ENCODE data around the gene MANEAL. TPM values are rescaled to one million over a fixed set of nuclear protein-coding genes. Genes with fewer than 3 reads are reported as not detected.

MANEAL gene
- total RNA-seq, 1 experiment from 2014 or later: 6.4 TPM

DNA sequence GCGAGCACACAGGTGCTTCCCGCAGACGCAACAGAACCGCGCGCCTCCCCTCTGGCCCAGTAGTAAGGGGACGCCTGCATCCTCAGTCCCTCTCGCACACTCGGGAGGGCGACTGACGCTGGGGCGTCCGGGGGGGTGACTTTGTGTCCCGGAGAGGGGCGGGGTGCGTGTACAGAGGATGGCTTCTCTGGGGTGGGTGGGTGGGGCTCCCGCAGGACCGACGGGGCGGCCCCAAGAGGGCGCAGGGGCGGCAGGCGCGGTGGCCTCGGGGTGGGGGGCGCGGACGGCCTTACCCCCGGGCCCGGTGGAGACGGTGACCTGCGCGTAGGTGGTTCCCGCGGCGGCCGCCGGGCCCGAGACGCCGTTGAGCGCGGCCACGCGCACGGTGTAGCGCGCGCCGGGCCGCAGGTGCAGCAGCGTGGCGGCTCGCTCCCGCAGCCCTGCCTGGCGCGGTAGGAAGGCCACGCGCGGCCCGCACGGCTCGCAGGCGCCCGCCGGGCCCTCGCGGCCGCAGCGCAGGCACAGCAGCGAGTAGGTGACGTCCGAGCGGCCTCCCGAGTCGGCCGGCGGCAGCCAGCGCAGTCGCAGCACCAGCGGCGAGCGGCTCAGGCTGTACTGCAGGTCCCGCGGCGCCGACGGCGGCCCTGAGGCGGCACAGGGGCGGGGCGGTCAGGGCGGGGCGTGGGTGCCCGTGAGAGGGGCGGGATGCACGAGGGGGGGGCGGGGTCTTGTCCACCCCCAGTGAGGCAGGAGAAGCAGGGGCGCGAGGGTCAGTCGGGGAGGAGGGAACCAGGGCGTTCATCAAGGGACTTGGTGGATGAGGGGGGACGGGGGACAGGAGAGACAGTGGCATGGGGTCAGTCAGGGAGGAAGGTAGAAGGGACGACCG is 40.8 kb upstream of the MANEAL start:
- ChIA-PET CTCF (no interaction called here), POLR2A (no interaction called here)
- H3K36me3 Mint-ChIP-seq: no peaks in the 10 kb centered on the region
- TF ChIP-seq, protein P1, sequence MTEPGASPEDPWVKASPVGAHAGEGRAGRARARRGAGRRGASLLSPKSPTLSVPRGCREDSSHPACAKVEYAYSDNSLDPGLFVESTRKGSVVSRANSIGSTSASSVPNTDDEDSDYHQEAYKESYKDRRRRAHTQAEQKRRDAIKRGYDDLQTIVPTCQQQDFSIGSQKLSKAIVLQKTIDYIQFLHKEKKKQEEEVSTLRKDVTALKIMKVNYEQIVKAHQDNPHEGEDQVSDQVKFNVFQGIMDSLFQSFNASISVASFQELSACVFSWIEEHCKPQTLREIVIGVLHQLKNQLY (CRISPR knock-in tag; IDR thresholded peaks at IDR 0.05): no peak
- TF ChIP-seq JUN (CRISPR knock-in tag; IDR thresholded peaks at IDR 0.05) (no peak), MYBL2 (CRISPR knock-in tag; IDR thresholded peaks at IDR 0.05) (no peak), GABPB1 (CRISPR knock-in tag; IDR thresholded peaks at IDR 0.05) (no peak), CREB1 (CRISPR knock-in tag; IDR thresholded peaks at IDR 0.05) (no peak), ELF4 (CRISPR knock-in tag; IDR thresholded peaks at IDR 0.05; ENCODE audit: low read depth) (no peak), RORB (CRISPR knock-in tag; IDR thresholded peaks at IDR 0.05) (no peak), TP53 (CRISPR knock-in tag; IDR thresholded peaks at IDR 0.05) (no peak), ZNF416 (CRISPR knock-in tag; IDR thresholded peaks at IDR 0.05) (no peak), CBFB (CRISPR knock-in tag; IDR thresholded peaks at IDR 0.05; ENCODE audit: low read depth) (no peak), EMX1 (CRISPR knock-in tag; IDR thresholded peaks at IDR 0.05) (no peak), ZNF396 (CRISPR knock-in tag; IDR thresholded peaks at IDR 0.05; ENCODE audit: borderline replicate concordance) (no peak), FOXK1 (CRISPR knock-in tag; IDR thresholded peaks at IDR 0.05) (no peak), FOXP1 (CRISPR knock-in tag; IDR thresholded peaks at IDR 0.05; ENCODE audit: borderline replicate concordance) (no peak)
- TF ChIP-seq, protein P2, sequence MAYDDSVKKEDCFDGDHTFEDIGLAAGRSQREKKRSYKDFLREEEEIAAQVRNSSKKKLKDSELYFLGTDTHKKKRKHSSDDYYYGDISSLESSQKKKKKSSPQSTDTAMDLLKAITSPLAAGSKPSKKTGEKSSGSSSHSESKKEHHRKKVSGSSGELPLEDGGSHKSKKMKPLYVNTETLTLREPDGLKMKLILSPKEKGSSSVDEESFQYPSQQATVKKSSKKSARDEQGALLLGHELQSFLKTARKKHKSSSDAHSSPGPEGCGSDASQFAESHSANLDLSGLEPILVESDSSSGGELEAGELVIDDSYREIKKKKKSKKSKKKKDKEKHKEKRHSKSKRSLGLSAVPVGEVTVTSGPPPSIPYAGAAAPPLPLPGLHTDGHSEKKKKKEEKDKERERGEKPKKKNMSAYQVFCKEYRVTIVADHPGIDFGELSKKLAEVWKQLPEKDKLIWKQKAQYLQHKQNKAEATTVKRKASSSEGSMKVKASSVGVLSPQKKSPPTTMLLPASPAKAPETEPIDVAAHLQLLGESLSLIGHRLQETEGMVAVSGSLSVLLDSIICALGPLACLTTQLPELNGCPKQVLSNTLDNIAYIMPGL (CRISPR knock-in tag; IDR thresholded peaks at IDR 0.05): no peak; the same call in 1 of the 2 replicates
- TF ChIP-seq, protein P3, sequence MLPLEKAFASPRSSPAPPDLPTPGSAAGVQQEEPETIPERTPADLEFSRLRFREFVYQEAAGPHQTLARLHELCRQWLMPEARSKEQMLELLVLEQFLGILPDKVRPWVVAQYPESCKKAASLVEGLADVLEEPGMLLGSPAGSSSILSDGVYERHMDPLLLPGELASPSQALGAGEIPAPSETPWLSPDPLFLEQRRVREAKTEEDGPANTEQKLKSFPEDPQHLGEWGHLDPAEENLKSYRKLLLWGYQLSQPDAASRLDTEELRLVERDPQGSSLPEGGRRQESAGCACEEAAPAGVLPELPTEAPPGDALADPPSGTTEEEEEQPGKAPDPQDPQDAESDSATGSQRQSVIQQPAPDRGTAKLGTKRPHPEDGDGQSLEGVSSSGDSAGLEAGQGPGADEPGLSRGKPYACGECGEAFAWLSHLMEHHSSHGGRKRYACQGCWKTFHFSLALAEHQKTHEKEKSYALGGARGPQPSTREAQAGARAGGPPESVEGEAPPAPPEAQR (CRISPR knock-in tag; IDR thresholded peaks at IDR 0.05): no peak
- TF ChIP-seq, protein P4, sequence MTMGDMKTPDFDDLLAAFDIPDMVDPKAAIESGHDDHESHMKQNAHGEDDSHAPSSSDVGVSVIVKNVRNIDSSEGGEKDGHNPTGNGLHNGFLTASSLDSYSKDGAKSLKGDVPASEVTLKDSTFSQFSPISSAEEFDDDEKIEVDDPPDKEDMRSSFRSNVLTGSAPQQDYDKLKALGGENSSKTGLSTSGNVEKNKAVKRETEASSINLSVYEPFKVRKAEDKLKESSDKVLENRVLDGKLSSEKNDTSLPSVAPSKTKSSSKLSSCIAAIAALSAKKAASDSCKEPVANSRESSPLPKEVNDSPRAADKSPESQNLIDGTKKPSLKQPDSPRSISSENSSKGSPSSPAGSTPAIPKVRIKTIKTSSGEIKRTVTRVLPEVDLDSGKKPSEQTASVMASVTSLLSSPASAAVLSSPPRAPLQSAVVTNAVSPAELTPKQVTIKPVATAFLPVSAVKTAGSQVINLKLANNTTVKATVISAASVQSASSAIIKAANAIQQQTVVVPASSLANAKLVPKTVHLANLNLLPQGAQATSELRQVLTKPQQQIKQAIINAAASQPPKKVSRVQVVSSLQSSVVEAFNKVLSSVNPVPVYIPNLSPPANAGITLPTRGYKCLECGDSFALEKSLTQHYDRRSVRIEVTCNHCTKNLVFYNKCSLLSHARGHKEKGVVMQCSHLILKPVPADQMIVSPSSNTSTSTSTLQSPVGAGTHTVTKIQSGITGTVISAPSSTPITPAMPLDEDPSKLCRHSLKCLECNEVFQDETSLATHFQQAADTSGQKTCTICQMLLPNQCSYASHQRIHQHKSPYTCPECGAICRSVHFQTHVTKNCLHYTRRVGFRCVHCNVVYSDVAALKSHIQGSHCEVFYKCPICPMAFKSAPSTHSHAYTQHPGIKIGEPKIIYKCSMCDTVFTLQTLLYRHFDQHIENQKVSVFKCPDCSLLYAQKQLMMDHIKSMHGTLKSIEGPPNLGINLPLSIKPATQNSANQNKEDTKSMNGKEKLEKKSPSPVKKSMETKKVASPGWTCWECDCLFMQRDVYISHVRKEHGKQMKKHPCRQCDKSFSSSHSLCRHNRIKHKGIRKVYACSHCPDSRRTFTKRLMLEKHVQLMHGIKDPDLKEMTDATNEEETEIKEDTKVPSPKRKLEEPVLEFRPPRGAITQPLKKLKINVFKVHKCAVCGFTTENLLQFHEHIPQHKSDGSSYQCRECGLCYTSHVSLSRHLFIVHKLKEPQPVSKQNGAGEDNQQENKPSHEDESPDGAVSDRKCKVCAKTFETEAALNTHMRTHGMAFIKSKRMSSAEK (CRISPR knock-in tag; IDR thresholded peaks at IDR 0.05; ENCODE audit: borderline replicate concordance): no peak
- TF ChIP-seq, protein P5, sequence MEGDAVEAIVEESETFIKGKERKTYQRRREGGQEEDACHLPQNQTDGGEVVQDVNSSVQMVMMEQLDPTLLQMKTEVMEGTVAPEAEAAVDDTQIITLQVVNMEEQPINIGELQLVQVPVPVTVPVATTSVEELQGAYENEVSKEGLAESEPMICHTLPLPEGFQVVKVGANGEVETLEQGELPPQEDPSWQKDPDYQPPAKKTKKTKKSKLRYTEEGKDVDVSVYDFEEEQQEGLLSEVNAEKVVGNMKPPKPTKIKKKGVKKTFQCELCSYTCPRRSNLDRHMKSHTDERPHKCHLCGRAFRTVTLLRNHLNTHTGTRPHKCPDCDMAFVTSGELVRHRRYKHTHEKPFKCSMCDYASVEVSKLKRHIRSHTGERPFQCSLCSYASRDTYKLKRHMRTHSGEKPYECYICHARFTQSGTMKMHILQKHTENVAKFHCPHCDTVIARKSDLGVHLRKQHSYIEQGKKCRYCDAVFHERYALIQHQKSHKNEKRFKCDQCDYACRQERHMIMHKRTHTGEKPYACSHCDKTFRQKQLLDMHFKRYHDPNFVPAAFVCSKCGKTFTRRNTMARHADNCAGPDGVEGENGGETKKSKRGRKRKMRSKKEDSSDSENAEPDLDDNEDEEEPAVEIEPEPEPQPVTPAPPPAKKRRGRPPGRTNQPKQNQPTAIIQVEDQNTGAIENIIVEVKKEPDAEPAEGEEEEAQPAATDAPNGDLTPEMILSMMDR (IDR thresholded peaks at IDR 0.05): no peak
- TF ChIP-seq, protein P6, sequence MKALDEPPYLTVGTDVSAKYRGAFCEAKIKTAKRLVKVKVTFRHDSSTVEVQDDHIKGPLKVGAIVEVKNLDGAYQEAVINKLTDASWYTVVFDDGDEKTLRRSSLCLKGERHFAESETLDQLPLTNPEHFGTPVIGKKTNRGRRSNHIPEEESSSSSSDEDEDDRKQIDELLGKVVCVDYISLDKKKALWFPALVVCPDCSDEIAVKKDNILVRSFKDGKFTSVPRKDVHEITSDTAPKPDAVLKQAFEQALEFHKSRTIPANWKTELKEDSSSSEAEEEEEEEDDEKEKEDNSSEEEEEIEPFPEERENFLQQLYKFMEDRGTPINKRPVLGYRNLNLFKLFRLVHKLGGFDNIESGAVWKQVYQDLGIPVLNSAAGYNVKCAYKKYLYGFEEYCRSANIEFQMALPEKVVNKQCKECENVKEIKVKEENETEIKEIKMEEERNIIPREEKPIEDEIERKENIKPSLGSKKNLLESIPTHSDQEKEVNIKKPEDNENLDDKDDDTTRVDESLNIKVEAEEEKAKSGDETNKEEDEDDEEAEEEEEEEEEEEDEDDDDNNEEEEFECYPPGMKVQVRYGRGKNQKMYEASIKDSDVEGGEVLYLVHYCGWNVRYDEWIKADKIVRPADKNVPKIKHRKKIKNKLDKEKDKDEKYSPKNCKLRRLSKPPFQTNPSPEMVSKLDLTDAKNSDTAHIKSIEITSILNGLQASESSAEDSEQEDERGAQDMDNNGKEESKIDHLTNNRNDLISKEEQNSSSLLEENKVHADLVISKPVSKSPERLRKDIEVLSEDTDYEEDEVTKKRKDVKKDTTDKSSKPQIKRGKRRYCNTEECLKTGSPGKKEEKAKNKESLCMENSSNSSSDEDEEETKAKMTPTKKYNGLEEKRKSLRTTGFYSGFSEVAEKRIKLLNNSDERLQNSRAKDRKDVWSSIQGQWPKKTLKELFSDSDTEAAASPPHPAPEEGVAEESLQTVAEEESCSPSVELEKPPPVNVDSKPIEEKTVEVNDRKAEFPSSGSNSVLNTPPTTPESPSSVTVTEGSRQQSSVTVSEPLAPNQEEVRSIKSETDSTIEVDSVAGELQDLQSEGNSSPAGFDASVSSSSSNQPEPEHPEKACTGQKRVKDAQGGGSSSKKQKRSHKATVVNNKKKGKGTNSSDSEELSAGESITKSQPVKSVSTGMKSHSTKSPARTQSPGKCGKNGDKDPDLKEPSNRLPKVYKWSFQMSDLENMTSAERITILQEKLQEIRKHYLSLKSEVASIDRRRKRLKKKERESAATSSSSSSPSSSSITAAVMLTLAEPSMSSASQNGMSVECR (CRISPR knock-in tag; IDR thresholded peaks at IDR 0.05; ENCODE audit: borderline replicate concordance): no peak
- TF ChIP-seq, protein P7, sequence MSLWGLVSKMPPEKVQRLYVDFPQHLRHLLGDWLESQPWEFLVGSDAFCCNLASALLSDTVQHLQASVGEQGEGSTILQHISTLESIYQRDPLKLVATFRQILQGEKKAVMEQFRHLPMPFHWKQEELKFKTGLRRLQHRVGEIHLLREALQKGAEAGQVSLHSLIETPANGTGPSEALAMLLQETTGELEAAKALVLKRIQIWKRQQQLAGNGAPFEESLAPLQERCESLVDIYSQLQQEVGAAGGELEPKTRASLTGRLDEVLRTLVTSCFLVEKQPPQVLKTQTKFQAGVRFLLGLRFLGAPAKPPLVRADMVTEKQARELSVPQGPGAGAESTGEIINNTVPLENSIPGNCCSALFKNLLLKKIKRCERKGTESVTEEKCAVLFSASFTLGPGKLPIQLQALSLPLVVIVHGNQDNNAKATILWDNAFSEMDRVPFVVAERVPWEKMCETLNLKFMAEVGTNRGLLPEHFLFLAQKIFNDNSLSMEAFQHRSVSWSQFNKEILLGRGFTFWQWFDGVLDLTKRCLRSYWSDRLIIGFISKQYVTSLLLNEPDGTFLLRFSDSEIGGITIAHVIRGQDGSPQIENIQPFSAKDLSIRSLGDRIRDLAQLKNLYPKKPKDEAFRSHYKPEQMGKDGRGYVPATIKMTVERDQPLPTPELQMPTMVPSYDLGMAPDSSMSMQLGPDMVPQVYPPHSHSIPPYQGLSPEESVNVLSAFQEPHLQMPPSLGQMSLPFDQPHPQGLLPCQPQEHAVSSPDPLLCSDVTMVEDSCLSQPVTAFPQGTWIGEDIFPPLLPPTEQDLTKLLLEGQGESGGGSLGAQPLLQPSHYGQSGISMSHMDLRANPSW (CRISPR knock-in tag; conservative IDR thresholded peaks at IDR 0.05; ENCODE audit: low read depth): no peak
- peaks cover 2% of the 10 kb centered on the region; the same call in 1 of the 2 replicates for H3K4me1 Mint-ChIP-seq
- peaks cover 34% of the 10 kb centered on the region for H3K27me3 Mint-ChIP-seq (ENCODE audit: low read depth)
- peak; percentile 73 for ATAC-seq
- H3K27ac Mint-ChIP-seq: no peak overlapping the region
- DNase-seq (ENCODE audit: low spot score): peak; percentile 62
- H3K9me3 Mint-ChIP-seq: no peaks in the 10 kb centered on the region
- H3K4me3 Mint-ChIP-seq: peak overlapping the region; percentile 73
